ENCODE measurements around the gene PHF23.

DNA sequence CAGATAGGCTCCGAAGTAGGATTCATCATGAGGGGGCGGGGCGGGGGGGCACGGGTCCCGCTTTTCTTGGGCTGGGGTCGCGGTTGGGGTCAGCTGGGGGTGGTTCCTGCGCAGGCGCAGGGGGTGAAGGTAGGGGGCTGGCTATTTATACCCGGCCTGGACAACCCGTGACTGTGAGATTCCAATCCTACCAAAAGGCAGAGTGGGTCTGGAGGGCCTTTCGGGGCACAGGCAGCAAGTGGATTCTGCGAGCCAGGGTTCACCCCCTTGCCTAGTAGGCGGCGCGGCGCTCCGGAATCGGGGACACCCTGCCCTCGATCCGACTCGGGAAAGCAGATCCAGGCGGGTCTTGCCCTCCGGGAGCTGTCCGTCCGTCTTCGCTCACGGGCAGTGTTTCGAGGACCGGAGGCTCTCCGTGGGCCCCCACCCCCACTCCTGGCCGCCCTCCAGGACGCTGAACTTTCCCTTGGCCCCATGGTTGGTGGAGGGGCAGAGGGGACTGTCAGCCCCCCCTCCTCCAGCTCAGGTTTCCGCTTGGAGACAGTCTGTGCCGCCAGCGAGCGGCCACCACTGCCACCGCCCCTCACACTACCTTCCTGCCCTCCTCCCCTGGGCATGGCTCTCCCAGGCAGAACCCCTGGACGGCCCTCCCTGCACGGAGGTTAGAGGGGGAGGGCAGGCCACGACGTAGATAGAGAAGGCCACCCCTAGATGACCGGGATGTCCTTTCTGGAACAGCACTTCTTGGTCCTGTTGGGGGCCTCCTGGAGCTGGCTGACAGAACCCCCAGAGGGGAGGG is 42.9 kb upstream of the PHF23 start:
- TF ChIP-seq, protein P1, sequence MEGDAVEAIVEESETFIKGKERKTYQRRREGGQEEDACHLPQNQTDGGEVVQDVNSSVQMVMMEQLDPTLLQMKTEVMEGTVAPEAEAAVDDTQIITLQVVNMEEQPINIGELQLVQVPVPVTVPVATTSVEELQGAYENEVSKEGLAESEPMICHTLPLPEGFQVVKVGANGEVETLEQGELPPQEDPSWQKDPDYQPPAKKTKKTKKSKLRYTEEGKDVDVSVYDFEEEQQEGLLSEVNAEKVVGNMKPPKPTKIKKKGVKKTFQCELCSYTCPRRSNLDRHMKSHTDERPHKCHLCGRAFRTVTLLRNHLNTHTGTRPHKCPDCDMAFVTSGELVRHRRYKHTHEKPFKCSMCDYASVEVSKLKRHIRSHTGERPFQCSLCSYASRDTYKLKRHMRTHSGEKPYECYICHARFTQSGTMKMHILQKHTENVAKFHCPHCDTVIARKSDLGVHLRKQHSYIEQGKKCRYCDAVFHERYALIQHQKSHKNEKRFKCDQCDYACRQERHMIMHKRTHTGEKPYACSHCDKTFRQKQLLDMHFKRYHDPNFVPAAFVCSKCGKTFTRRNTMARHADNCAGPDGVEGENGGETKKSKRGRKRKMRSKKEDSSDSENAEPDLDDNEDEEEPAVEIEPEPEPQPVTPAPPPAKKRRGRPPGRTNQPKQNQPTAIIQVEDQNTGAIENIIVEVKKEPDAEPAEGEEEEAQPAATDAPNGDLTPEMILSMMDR (IDR thresholded peaks at IDR 0.05): no peak
- no peak for TF ChIP-seq PREB (CRISPR knock-in tag; IDR thresholded peaks at IDR 0.05; ENCODE audit: borderline replicate concordance)
- no peak for TF ChIP-seq ZNF121 (CRISPR knock-in tag; IDR thresholded peaks at IDR 0.05)
- TF ChIP-seq, protein P2, sequence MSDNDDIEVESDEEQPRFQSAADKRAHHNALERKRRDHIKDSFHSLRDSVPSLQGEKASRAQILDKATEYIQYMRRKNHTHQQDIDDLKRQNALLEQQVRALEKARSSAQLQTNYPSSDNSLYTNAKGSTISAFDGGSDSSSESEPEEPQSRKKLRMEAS (CRISPR knock-in tag; IDR thresholded peaks at IDR 0.05): no peak; the same call in 1 of the 2 replicates
- TF ChIP-seq, protein P3, sequence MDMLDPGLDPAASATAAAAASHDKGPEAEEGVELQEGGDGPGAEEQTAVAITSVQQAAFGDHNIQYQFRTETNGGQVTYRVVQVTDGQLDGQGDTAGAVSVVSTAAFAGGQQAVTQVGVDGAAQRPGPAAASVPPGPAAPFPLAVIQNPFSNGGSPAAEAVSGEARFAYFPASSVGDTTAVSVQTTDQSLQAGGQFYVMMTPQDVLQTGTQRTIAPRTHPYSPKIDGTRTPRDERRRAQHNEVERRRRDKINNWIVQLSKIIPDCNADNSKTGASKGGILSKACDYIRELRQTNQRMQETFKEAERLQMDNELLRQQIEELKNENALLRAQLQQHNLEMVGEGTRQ (CRISPR knock-in tag; IDR thresholded peaks at IDR 0.05): no peak
- TF ChIP-seq, protein P4, sequence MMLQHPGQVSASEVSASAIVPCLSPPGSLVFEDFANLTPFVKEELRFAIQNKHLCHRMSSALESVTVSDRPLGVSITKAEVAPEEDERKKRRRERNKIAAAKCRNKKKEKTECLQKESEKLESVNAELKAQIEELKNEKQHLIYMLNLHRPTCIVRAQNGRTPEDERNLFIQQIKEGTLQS (CRISPR knock-in tag; conservative IDR thresholded peaks at IDR 0.05): no peak
- TF ChIP-seq TCF7 (CRISPR knock-in tag; IDR thresholded peaks at IDR 0.05; ENCODE audit: low read depth): no peak
